HepG2 (cell line): Measurements from ENCODE around the gene ZNF777. TPM values are rescaled to one million over a fixed set of nuclear protein-coding genes. Genes with fewer than 3 reads are reported as not detected.
A peak's percentile ranks its signal among the peaks of the same experiment; 100 is the strongest.

Source experiments
- HNF4A ChIP-seq: sonication (generic); formaldehyde crosslinking; IDR thresholded peaks from 2 replicates; pipeline ENCODE4 v1.4.0; 2020; ENCODE audit warnings: missing genetic modification reagents
- MIER3 ChIP-seq: IDR thresholded peaks from 2 replicates; pipeline ENCODE4 v1.6.1; 2016; ENCODE audit warnings: missing compliant biosample characterization, borderline replicate concordance
- RFXAP ChIP-seq: sonication (generic); formaldehyde crosslinking; IDR thresholded peaks from 2 replicates; pipeline ENCODE4 v1.4.0; 2020; ENCODE audit warnings: missing genetic modification reagents, borderline replicate concordance
- SMAD3 ChIP-seq: sonication (generic); formaldehyde crosslinking; IDR thresholded peaks from 2 replicates; pipeline ENCODE4 v1.4.0; 2020; ENCODE audit warnings: missing genetic modification reagents
- STAT5B ChIP-seq: sonication (generic); formaldehyde crosslinking; IDR thresholded peaks from 2 replicates; pipeline ENCODE4 v1.4.0; 2020; ENCODE audit warnings: missing genetic modification reagents
- ZNF251 ChIP-seq: sonication (generic); formaldehyde crosslinking; IDR thresholded peaks from 2 replicates; pipeline ENCODE4 v1.9.0; 2021; ENCODE audit warnings: mild to moderate bottlenecking, missing genetic modification reagents
- ZNF724P ChIP-seq: sonication (generic); formaldehyde crosslinking; IDR thresholded peaks from 2 replicates; pipeline ENCODE4 v1.8.0; 2022; ENCODE audit warnings: missing genetic modification reagents, borderline replicate concordance
- ZNF75D ChIP-seq: sonication (generic); formaldehyde crosslinking; IDR thresholded peaks from 2 replicates; pipeline ENCODE4 v1.8.1; 2023; ENCODE audit warnings: missing genetic modification reagents, mild to moderate bottlenecking, borderline replicate concordance
- ZNF776 ChIP-seq: sonication (generic); formaldehyde crosslinking; IDR thresholded peaks from 2 replicates; pipeline ENCODE4 v1.4.0; 2020; ENCODE audit warnings: mild to moderate bottlenecking, missing genetic modification reagents
- ZNF782 ChIP-seq: sonication (generic); formaldehyde crosslinking; IDR thresholded peaks from 2 replicates; pipeline ENCODE4 v1.4.0; 2020; ENCODE audit warnings: missing genetic modification reagents, mild to moderate bottlenecking, borderline replicate concordance
- polyA plus RNA-seq, 8 experiments: library from polyadenylated mRNA; depleted of rRNA in 3 of 8; stranded (reverse) in 7 of 8; unstranded in 1 of 8; fragments of >200 nt; fragmentation: Illumina TruSeq in 4 of 8; extraction: Trizol in 4 of 8; gene quantifications; 2 replicates each; pipeline versions ENCODE4 v1.2.1 to v1.2.3, GENCODE V29; 2011 to 2016; ENCODE audit warnings: low read depth in 4 of 8, missing spikeins in 1 of 8, mixed read lengths in 1 of 8; ENCODE audit not compliant: insufficient read depth in 1 of 8
- total RNA-seq, 5 experiments: library from RNA; depleted of rRNA; stranded (reverse); fragments of >200 nt; fragmentation: Illumina TruSeq; extraction: Trizol; gene quantifications; 2 replicates each; pipeline ENCODE4 v1.2.3, GENCODE V29; 2016; ENCODE audit warnings: low read depth in 1 of 5
- TF ChIP-seq, protein P1 (sequence below): sonication (generic); formaldehyde crosslinking; conservative IDR thresholded peaks from 2 replicates; pipeline ENCODE4 v1.4.0; 2020; ENCODE audit warnings: missing genetic modification reagents
- TF ChIP-seq, protein P2 (sequence below), 2 experiments: IDR thresholded peaks; 2 replicates each; pipeline ENCODE4 v1.6.1; 2011 to 2012; ENCODE audit warnings: low read length in 2 of 2, borderline replicate concordance in 1 of 2, low read depth in 1 of 2, mild to moderate bottlenecking in 1 of 2, moderate library complexity in 1 of 2
- TF ChIP-seq, protein P3 (sequence below): sonication (generic); formaldehyde crosslinking; conservative IDR thresholded peaks from 2 replicates; pipeline ENCODE4 v1.8.1; 2023; ENCODE audit warnings: missing genetic modification reagents
- TF ChIP-seq, protein P4 (sequence below): sonication (generic); formaldehyde crosslinking; conservative IDR thresholded peaks from 2 replicates; pipeline ENCODE4 v1.8.0; 2022; ENCODE audit warnings: low read depth, missing genetic modification reagents
- TF ChIP-seq, protein P5 (sequence below): sonication (generic); formaldehyde crosslinking; IDR thresholded peaks from 2 replicates; pipeline ENCODE4 v1.4.0; 2020; ENCODE audit warnings: mild to moderate bottlenecking, missing genetic modification reagents
- TF ChIP-seq, protein P6 (sequence below): IDR thresholded peaks from 2 replicates; pipeline ENCODE4 v1.6.1; 2016; ENCODE audit warnings: low read depth
- TF ChIP-seq, protein P7 (sequence below): sonication (generic); formaldehyde crosslinking; IDR thresholded peaks from 2 replicates; pipeline ENCODE4 v1.8.0; 2023; ENCODE audit warnings: mild to moderate bottlenecking, missing genetic modification reagents

Gene ZNF777
- total and polyA plus RNA-seq, 2 of the 13 experiments (the other 11 are each of a cell fraction or from before 2014, with no cell fraction given): 3.8 to 6.0 TPM

DNA sequence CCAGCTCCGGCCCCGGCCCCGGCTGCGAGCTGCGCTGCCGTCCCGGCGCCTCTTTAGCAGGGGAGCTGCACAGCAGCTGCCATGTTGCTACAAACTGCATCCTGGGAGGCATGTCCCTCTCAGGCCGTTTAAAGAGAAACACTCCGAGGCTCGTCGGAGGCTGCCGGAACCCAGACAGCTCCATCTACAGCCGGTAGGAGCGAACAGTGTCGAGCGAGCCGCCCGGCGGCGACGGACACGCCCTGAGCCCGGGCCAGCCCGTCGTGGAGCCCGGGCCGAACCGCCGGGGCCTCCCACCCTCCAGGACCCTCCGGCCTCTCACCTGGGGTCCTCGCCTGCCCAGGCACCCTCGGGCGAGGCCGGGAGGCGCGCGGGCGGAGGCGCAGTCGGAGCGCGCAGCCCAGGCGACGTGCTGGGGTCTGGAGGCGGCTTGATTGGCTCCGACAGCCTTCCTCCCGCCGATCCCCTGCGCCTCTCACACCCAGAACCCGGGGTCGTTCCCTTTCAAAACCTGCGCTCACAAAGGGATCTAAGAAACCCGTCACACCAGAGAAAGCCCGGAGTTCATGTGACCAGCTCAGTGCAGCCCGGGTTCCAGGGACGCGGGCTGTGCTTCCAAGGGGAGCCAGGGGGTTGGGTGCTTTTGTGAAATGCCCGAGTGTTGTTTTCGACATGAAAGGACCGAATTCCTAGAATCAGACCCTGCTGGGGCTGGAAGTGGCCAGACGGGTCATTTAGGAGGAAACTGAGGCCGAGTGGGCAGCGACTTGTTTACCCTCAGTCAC, at the start of gene ZNF777 (continued):
- TF ChIP-seq, protein P1, sequence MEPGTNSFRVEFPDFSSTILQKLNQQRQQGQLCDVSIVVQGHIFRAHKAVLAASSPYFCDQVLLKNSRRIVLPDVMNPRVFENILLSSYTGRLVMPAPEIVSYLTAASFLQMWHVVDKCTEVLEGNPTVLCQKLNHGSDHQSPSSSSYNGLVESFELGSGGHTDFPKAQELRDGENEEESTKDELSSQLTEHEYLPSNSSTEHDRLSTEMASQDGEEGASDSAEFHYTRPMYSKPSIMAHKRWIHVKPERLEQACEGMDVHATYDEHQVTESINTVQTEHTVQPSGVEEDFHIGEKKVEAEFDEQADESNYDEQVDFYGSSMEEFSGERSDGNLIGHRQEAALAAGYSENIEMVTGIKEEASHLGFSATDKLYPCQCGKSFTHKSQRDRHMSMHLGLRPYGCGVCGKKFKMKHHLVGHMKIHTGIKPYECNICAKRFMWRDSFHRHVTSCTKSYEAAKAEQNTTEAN (CRISPR knock-in tag): 0 out of 2 replicates have a peak, but pooled peaks have one; percentile 18
- TF ChIP-seq ZNF782 (peak; percentile 62; the same call in 1 of the 2 replicates), HNF4A (CRISPR knock-in tag) (no peak), RFXAP (peak; percentile 59; the same call in 1 of the 2 replicates), STAT5B (CRISPR knock-in tag) (no peak), ZNF75D (no peak), ZNF776 (CRISPR knock-in tag) (no peak), ZNF251 (CRISPR knock-in tag) (no peak), MIER3 (CRISPR knock-in tag) (no peak), SMAD3 (CRISPR knock-in tag) (0 out of 2 replicates have a peak, but pooled peaks have one; percentile 36), ZNF724P (CRISPR knock-in tag) (0 out of 2 replicates have a peak, but pooled peaks have one; percentile 30)
- TF ChIP-seq, protein P2, sequence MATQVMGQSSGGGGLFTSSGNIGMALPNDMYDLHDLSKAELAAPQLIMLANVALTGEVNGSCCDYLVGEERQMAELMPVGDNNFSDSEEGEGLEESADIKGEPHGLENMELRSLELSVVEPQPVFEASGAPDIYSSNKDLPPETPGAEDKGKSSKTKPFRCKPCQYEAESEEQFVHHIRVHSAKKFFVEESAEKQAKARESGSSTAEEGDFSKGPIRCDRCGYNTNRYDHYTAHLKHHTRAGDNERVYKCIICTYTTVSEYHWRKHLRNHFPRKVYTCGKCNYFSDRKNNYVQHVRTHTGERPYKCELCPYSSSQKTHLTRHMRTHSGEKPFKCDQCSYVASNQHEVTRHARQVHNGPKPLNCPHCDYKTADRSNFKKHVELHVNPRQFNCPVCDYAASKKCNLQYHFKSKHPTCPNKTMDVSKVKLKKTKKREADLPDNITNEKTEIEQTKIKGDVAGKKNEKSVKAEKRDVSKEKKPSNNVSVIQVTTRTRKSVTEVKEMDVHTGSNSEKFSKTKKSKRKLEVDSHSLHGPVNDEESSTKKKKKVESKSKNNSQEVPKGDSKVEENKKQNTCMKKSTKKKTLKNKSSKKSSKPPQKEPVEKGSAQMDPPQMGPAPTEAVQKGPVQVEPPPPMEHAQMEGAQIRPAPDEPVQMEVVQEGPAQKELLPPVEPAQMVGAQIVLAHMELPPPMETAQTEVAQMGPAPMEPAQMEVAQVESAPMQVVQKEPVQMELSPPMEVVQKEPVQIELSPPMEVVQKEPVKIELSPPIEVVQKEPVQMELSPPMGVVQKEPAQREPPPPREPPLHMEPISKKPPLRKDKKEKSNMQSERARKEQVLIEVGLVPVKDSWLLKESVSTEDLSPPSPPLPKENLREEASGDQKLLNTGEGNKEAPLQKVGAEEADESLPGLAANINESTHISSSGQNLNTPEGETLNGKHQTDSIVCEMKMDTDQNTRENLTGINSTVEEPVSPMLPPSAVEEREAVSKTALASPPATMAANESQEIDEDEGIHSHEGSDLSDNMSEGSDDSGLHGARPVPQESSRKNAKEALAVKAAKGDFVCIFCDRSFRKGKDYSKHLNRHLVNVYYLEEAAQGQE (IDR thresholded peaks at IDR 0.05; ENCODE audit: borderline replicate concordance in 1 of 2, low read depth in 1 of 2, low read length in 2 of 2): no peak
- TF ChIP-seq, protein P3, sequence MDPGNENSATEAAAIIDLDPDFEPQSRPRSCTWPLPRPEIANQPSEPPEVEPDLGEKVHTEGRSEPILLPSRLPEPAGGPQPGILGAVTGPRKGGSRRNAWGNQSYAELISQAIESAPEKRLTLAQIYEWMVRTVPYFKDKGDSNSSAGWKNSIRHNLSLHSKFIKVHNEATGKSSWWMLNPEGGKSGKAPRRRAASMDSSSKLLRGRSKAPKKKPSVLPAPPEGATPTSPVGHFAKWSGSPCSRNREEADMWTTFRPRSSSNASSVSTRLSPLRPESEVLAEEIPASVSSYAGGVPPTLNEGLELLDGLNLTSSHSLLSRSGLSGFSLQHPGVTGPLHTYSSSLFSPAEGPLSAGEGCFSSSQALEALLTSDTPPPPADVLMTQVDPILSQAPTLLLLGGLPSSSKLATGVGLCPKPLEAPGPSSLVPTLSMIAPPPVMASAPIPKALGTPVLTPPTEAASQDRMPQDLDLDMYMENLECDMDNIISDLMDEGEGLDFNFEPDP (CRISPR knock-in tag): no peak
- TF ChIP-seq, protein P4, sequence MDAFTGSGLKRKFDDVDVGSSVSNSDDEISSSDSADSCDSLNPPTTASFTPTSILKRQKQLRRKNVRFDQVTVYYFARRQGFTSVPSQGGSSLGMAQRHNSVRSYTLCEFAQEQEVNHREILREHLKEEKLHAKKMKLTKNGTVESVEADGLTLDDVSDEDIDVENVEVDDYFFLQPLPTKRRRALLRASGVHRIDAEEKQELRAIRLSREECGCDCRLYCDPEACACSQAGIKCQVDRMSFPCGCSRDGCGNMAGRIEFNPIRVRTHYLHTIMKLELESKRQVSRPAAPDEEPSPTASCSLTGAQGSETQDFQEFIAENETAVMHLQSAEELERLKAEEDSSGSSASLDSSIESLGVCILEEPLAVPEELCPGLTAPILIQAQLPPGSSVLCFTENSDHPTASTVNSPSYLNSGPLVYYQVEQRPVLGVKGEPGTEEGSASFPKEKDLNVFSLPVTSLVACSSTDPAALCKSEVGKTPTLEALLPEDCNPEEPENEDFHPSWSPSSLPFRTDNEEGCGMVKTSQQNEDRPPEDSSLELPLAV: no peak
- TF ChIP-seq, protein P5, sequence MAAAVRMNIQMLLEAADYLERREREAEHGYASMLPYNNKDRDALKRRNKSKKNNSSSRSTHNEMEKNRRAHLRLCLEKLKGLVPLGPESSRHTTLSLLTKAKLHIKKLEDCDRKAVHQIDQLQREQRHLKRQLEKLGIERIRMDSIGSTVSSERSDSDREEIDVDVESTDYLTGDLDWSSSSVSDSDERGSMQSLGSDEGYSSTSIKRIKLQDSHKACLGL: no peak
- TF ChIP-seq, protein P6, sequence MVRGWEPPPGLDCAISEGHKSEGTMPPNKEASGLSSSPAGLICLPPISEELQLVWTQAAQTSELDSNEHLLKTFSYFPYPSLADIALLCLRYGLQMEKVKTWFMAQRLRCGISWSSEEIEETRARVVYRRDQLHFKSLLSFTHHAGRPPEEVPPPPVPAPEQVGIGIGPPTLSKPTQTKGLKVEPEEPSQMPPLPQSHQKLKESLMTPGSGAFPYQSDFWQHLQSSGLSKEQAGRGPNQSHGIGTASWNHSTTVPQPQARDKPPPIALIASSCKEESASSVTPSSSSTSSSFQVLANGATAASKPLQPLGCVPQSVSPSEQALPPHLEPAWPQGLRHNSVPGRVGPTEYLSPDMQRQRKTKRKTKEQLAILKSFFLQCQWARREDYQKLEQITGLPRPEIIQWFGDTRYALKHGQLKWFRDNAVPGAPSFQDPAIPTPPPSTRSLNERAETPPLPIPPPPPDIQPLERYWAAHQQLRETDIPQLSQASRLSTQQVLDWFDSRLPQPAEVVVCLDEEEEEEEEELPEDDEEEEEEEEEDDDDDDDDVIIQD (CRISPR knock-in tag): no peak
- TF ChIP-seq, protein P7, sequence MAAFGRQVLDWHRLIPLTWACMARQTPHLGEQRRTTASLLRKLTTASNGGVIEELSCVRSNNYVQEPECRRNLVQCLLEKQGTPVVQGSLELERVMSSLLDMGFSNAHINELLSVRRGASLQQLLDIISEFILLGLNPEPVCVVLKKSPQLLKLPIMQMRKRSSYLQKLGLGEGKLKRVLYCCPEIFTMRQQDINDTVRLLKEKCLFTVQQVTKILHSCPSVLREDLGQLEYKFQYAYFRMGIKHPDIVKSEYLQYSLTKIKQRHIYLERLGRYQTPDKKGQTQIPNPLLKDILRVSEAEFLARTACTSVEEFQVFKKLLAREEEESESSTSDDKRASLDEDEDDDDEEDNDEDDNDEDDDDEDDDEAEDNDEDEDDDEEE (CRISPR knock-in tag): no peak
